ENCODE measurements around the gene DIP2C.
"Not testable (repeated sequence)": the region's sequence is repeated elsewhere in the genome, so short reads cannot be mapped to it uniquely, and the experiment has no call there.

DIP2C gene

DNA sequence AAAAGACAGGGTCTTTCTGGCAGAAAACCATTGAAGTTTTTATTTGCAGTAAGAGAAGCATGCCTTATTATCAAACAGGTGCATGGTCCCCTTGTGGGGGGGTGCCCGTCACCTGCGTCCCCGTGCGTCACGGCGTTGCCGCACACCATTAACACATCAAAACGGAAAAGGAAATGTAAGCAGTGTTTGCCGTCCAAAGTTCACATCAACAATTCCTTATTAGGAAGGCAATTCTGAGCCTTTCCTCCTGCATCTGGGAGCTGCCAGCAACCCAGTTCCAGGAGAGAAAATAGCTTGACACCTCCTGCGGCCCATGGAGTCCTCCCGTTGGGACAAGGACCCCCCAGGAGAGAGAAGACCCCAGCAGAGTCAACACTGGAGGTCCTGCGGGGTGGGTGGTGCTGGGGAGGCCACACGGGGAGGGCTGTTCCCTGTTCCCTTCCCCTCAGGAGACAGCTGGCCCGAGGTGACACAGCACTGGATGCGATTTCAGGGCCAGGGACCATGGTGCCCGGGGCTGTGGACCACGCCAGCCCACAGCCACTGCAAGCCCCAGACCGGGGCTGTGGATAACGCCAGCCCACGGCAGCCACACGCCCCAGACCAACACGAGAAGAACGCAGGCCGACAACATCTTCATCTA, 39.5 kb downstream of the DIP2C start:
- no peak for DNase-seq (ENCODE audit: low read depth)
- TF ChIP-seq, protein P1, sequence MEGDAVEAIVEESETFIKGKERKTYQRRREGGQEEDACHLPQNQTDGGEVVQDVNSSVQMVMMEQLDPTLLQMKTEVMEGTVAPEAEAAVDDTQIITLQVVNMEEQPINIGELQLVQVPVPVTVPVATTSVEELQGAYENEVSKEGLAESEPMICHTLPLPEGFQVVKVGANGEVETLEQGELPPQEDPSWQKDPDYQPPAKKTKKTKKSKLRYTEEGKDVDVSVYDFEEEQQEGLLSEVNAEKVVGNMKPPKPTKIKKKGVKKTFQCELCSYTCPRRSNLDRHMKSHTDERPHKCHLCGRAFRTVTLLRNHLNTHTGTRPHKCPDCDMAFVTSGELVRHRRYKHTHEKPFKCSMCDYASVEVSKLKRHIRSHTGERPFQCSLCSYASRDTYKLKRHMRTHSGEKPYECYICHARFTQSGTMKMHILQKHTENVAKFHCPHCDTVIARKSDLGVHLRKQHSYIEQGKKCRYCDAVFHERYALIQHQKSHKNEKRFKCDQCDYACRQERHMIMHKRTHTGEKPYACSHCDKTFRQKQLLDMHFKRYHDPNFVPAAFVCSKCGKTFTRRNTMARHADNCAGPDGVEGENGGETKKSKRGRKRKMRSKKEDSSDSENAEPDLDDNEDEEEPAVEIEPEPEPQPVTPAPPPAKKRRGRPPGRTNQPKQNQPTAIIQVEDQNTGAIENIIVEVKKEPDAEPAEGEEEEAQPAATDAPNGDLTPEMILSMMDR (IDR thresholded peaks at IDR 0.05; ENCODE audit: control insufficient read depth, extremely low read depth, insufficient read depth): no peak
- no peak overlapping the region for H3K4me3 ChIP-seq (ENCODE audit: low read depth, low read length)

DNA sequence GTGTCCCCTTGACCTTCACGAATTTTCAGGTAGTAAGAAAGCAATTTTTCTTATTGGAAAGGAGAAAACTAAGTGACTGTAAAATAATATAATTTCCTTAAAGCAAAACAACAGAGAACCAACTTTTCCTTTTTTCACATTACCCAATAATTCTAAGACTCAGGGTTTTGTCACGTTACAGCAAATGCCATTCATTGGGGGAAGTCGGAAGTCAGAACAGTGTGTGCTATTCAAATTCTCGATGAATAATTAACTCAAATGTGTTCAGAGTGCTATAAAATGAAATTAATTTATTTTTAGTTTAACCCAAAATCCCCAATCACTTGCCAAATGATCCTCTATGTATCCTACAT, 40.0 kb downstream of the DIP2C start:
- no peak overlapping the region for H3K4me3 ChIP-seq (ENCODE audit: low read depth, low read length)
- TF ChIP-seq, protein P1 (IDR thresholded peaks at IDR 0.05; ENCODE audit: control insufficient read depth, extremely low read depth, insufficient read depth): no peak
- DNase-seq (ENCODE audit: low read depth): no peak

DNA sequence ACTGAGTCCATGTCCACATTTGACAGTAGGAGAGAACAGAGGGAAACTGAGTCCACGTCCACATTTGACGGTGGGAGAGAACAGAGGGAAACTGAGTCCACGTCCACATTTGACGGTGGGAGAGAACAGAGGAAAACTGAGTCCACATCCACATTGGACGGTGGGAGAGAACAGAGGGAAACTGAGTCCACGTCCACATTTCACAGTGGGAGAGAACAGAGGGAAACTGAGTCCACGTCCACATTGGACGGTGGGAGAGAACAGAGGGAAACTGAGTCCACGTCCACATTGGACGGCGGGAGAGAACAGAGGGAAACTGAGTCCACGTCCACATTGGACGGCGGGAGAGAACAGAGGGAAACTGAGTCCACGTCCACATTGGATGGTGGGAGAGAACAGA, 42.4 kb downstream of the DIP2C start:
- H3K4me3 ChIP-seq (ENCODE audit: low read depth, low read length); DNase-seq (ENCODE audit: low read depth): not testable (repeated sequence)

DNA sequence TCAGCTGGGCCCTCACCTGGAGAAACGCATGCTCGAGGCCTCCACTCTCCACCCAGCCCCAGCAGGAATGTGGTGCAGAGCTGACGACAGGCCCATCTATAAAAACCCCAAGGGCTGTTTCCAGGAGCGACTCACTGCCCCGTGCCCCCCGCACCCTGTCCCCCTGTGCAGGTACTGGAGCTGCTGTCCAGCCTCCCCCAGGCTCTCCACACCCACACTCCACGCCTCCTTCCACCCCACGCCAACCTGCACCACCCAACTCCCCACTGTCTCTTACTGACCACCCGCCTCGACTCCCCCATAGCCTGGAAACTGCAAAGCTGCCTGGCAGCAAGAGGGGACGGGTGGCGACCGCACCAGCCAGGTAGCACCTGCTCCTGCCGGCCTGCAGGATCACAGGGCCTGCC, 43.3 kb downstream of the DIP2C start:
- no peak overlapping the region for H3K4me3 ChIP-seq (ENCODE audit: low read depth, low read length)
- no peak for DNase-seq (ENCODE audit: low read depth)
- TF ChIP-seq, protein P1 (IDR thresholded peaks at IDR 0.05; ENCODE audit: control insufficient read depth, extremely low read depth, insufficient read depth): no peak

DNA sequence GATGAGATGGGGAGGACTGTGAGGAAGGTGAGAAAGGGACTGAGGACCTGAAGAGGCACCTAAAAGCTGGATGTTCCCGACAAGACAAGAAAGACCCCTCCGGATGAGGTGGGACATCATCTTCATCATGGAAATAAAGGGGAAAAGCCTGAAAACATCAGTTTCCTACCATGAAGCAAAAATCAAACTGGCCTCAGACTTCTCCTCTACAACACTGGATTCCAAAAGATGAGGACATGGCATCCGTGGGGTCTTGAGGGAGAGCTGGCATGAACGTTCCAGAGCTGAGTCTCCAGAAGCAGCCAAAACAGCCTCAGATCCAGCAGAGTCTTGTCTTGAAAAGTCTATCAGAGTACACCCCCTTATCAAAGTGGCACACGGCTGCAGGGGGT, 44.5 kb downstream of the DIP2C start:
- H3K4me3 ChIP-seq (ENCODE audit: low read depth, low read length): no peak overlapping the region
- DNase-seq (ENCODE audit: low read depth): no peak
- TF ChIP-seq, protein P1 (IDR thresholded peaks at IDR 0.05; ENCODE audit: control insufficient read depth, extremely low read depth, insufficient read depth): no peak

DNA sequence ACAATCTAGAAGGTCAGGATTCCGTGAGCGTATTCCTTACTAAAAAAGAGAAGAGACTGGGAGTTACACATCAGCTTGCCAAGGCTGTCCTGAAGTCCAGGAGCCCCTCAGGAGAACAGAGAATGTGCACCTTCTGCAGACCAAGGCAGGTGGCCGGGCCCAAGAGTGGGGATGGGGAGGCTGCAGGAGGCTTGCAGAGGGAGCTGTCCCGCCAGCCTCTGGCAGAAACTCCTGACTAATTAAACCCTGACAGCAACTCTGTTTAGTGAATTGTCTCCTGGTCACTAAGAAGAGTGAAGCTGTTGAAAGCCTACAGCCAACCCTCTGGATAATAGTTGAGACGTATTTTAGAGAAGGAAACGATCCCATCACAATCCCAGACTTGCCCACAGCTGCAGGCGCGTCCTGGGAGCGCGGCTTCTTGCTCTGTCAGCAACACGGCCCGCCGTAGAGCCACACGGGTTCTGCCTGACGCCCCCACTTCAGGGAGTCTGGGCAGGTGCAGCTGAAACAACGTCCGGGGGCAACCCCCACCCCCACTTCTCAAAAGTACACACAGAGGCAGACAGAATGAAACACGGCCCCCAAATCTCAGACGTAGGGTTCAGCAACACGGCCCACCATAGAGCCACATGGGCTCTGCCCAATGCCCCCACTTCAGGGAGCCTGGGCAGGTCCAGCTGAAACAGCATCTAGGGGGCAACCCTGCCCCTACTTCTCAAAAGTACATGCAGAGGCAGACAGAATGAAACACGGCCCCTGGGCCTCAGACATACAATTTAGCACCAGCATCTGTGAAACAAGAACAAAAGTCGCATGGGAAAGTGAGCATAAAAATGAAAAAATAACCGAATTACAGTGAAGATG, 45.2 kb downstream of the DIP2C start:
- TF ChIP-seq, protein P1 (IDR thresholded peaks at IDR 0.05; ENCODE audit: control insufficient read depth, extremely low read depth, insufficient read depth): no peak
- no peak for DNase-seq (ENCODE audit: low read depth)
- H3K4me3 ChIP-seq (ENCODE audit: low read depth, low read length): no peak overlapping the region

DNA sequence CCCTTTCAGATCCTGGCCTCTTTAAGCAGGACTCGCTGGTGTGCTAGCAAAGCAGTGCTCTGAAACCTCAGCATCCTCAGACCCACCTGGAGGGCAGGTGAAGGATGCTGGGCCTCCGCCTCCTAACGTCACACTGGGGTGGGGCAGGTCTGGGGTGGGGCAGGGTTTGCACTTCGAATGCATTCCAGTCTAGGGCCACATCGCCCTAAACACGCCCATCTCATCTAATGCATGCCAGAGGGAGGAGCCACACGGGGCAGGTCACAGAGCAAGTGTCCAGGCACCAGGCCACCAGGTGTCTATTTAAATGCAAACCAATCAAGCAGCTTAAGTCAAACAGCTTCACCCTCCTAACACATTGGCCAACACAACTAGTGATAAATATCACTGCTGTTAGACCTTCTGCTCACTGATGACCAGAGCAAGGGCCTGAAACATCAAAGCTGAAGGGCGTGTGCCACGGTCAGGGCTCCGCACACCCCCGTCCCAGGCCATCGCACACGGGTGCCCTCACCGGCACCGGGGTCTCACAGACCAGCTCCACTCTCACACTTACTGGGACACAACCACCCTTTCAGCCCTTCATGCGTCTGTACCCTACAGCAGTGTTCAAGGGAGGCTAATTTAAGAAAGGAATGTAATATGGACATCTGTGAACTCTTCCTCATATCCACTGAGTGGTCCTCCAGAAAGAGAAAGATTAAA, 47.1 kb downstream of the DIP2C start:
- TF ChIP-seq, protein P1 (IDR thresholded peaks at IDR 0.05; ENCODE audit: control insufficient read depth, extremely low read depth, insufficient read depth): no peak
- H3K4me3 ChIP-seq (ENCODE audit: low read depth, low read length): no peak overlapping the region
- no peak for DNase-seq (ENCODE audit: low read depth)
